ENCODE data around the gene MACO1.
"Not testable (repeated sequence)": the region's sequence is repeated elsewhere in the genome, so short reads cannot be mapped to it uniquely, and the experiment has no call there.

Gene MACO1, protein sequence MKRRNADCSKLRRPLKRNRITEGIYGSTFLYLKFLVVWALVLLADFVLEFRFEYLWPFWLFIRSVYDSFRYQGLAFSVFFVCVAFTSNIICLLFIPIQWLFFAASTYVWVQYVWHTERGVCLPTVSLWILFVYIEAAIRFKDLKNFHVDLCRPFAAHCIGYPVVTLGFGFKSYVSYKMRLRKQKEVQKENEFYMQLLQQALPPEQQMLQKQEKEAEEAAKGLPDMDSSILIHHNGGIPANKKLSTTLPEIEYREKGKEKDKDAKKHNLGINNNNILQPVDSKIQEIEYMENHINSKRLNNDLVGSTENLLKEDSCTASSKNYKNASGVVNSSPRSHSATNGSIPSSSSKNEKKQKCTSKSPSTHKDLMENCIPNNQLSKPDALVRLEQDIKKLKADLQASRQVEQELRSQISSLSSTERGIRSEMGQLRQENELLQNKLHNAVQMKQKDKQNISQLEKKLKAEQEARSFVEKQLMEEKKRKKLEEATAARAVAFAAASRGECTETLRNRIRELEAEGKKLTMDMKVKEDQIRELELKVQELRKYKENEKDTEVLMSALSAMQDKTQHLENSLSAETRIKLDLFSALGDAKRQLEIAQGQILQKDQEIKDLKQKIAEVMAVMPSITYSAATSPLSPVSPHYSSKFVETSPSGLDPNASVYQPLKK

DNA sequence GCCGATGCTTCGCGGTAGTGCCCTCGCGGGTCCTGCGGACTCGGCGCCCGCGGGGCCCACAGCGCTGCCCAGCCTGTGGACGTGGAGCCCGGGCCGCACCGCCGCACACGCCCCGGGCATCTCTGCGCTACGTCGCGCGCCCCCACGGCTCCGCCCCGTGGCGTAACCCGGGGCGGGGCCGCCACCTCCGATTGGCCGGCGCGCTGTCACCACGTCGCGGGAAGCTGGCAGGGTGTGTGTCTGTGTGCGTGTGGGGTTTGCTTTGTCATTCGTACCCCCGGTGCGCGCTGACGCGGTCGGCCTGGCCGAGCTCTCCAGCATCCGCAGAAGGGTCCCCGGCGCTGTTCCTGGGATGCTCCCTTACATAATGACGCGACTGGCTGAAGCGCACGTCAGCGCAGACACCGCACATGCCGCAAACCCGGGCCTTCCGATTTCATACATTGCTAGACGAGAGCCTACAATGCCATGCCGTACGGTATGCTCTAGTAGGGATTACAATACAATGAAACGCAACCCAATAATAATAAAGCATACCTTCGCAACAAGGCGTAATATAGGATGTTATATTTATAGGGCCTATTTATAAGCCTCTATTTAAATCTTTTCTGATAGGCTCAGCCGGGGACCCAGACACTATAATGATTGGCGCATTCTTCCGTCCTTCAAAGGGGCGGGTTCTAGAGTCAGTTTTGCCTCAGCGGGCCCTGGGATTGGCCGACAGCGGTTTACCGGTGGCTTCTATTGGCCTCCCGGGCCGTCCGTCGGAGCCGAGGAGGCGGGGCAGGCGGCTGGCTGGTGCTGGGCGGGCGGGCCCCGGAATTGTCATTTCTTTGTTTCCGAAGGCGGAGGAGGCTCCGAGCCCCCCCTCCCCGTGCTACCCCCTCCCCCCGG lies at the start of gene MACO1:
MACO1 (plus strand) TSS at position 825 of the 894 bp plus-strand sequence. CDS start 202 bp downstream, outside the sequence.
- peak within 1 kb of the TSS; percentile 88 for H3K4me3 ChIP-seq (ENCODE audit: low read depth, low read length)
- H3K27ac ChIP-seq (ENCODE audit: low read depth, low read length): peak within 1 kb of the TSS; percentile 79
- H3K27me3 ChIP-seq (ENCODE audit: control insufficient read depth, insufficient read depth, low read length): peaks cover 8% of the 10 kb centered on the region
- H3K36me3 ChIP-seq (ENCODE audit: control insufficient read depth, insufficient read depth, low read length): no peaks in the 10 kb centered on the region
- H3K9me3 ChIP-seq (ENCODE audit: control insufficient read depth, insufficient read depth, low read length): no peaks in the 10 kb centered on the region
- H3K4me1 ChIP-seq (ENCODE audit: control insufficient read depth, insufficient read depth, low read length): peaks cover 4% of the 10 kb centered on the region; the same call in 1 of the 2 replicates
- peak within 1 kb of the TSS; percentile 68 for H3K9ac ChIP-seq (ENCODE audit: low read depth, low read length)

DNA sequence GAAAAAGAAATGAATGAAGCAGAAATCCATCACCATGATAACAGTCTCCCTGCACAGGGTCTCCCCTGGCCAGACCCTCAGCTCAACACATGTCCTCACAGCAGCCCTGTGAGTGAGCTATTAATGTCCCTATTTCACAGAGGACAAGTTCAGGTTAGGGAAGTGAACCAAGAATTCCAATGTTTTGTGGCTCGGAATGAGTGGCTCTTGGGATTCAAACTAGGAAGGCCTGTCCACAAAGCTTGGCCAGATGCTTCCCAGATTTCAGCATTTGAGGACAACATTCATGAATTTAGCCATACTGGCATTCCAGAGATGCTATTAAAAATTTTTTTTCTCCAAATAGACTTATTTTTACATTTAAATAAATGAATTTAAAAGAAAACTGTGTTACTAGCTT lies 48.2 kb upstream of the MACO1 start:
- not testable (repeated sequence) for H3K27me3 ChIP-seq (ENCODE audit: control insufficient read depth, insufficient read depth, low read length); H3K9me3 ChIP-seq (ENCODE audit: control insufficient read depth, insufficient read depth, low read length); H3K4me3 ChIP-seq (ENCODE audit: low read depth, low read length); H3K4me1 ChIP-seq (ENCODE audit: control insufficient read depth, insufficient read depth, low read length); H3K27ac ChIP-seq (ENCODE audit: low read depth, low read length); H3K9ac ChIP-seq (ENCODE audit: low read depth, low read length); H3K36me3 ChIP-seq (ENCODE audit: control insufficient read depth, insufficient read depth, low read length)

- not testable (repeated sequence) for H3K36me3 ChIP-seq (ENCODE audit: control insufficient read depth, insufficient read depth, low read length); H3K4me1 ChIP-seq (ENCODE audit: control insufficient read depth, insufficient read depth, low read length); H3K9ac ChIP-seq (ENCODE audit: low read depth, low read length); H3K27ac ChIP-seq (ENCODE audit: low read depth, low read length); H3K27me3 ChIP-seq (ENCODE audit: control insufficient read depth, insufficient read depth, low read length); H3K4me3 ChIP-seq (ENCODE audit: low read depth, low read length); H3K9me3 ChIP-seq (ENCODE audit: control insufficient read depth, insufficient read depth, low read length)
Observed at GRCh38 chr1:25383090-25383489, 47.6 kb upstream of the MACO1 start.

DNA sequence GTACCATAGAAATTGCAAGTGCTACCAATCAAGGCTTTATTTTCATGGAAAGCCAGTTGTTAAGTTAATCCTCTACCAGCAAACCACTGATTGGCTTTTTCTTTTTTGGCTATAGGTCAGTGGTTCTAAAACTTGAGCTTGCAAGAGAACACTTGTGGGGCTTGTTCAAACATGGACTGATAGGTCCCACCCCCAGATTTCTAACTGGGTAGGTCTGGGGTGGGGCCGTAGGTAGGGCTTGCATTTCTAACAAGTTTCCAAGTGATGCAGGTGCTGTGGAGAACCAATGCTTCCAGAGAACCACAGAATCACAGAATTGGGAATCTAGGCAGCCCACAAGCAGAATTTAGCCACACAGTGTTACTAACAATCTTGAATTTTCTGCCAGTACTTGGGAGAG lies 46.8 kb upstream of the MACO1 start:
- H3K9me3 ChIP-seq (ENCODE audit: control insufficient read depth, insufficient read depth, low read length); H3K9ac ChIP-seq (ENCODE audit: low read depth, low read length); H3K4me3 ChIP-seq (ENCODE audit: low read depth, low read length); H3K36me3 ChIP-seq (ENCODE audit: control insufficient read depth, insufficient read depth, low read length); H3K4me1 ChIP-seq (ENCODE audit: control insufficient read depth, insufficient read depth, low read length); H3K27me3 ChIP-seq (ENCODE audit: control insufficient read depth, insufficient read depth, low read length); H3K27ac ChIP-seq (ENCODE audit: low read depth, low read length): not testable (repeated sequence)

DNA sequence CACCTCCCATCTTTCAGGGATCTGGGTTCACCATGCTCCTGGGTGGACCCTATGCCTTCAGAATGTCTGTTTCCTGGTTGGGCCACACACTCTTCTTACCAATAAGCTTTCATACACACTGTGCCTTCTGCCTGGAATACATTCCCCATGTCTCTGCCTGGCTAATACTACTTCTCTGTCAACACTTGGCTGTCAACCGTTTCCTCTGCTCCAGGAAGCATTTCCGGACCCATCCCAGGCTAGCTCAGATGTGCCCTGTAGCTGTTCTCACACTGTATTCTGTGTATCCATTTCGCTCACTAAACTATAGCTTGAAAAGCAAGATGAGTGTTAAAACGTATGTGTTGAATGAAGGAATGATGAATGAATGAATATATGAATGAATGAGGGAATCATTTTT lies 43.6 kb upstream of the MACO1 start:
- H3K27ac ChIP-seq (ENCODE audit: low read depth, low read length); H3K27me3 ChIP-seq (ENCODE audit: control insufficient read depth, insufficient read depth, low read length); H3K4me1 ChIP-seq (ENCODE audit: control insufficient read depth, insufficient read depth, low read length); H3K36me3 ChIP-seq (ENCODE audit: control insufficient read depth, insufficient read depth, low read length); H3K9ac ChIP-seq (ENCODE audit: low read depth, low read length); H3K9me3 ChIP-seq (ENCODE audit: control insufficient read depth, insufficient read depth, low read length); H3K4me3 ChIP-seq (ENCODE audit: low read depth, low read length): not testable (repeated sequence)

- not testable (repeated sequence) for H3K9me3 ChIP-seq (ENCODE audit: control insufficient read depth, insufficient read depth, low read length); H3K27me3 ChIP-seq (ENCODE audit: control insufficient read depth, insufficient read depth, low read length)
Observed at GRCh38 chr1:25388691-25389090, 42.0 kb upstream of the MACO1 start.

GRCh38 chr1:25389721-25390120 lies 41.0 kb upstream of the MACO1 start:
- H3K4me3 ChIP-seq (ENCODE audit: low read depth, low read length); H3K27me3 ChIP-seq (ENCODE audit: control insufficient read depth, insufficient read depth, low read length); H3K9me3 ChIP-seq (ENCODE audit: control insufficient read depth, insufficient read depth, low read length); H3K9ac ChIP-seq (ENCODE audit: low read depth, low read length); H3K36me3 ChIP-seq (ENCODE audit: control insufficient read depth, insufficient read depth, low read length); H3K27ac ChIP-seq (ENCODE audit: low read depth, low read length); H3K4me1 ChIP-seq (ENCODE audit: control insufficient read depth, insufficient read depth, low read length): not testable (repeated sequence)

More at GRCh38 chr1:25388691-25389090, 42.0 kb upstream of the MACO1 start:
- H3K9ac ChIP-seq (ENCODE audit: low read depth, low read length); H3K36me3 ChIP-seq (ENCODE audit: control insufficient read depth, insufficient read depth, low read length); H3K4me3 ChIP-seq (ENCODE audit: low read depth, low read length); H3K4me1 ChIP-seq (ENCODE audit: control insufficient read depth, insufficient read depth, low read length); H3K27ac ChIP-seq (ENCODE audit: low read depth, low read length): not testable (repeated sequence)

DNA sequence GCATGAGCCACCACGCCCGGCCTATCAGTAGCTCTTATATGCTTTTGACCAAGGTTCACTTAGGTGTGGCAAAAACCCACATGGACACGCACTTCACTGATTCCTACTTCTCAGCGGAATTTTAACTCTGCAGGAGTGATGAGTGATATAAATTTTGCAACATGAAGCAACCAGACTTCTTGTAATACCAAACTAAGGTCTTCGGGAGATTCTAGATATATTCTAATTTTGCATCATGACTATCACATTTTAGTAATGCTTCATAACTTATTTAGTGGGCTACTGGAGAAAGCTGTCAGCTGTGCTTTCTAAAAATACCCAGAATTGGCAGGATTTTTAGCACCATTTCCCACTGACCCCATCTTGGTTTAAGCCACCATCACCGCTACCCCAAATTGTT lies 37.9 kb upstream of the MACO1 start:
- H3K4me1 ChIP-seq (ENCODE audit: control insufficient read depth, insufficient read depth, low read length): no peaks in the 10 kb centered on the region
- no peak overlapping the region for H3K27ac ChIP-seq (ENCODE audit: low read depth, low read length)
- no peaks in the 10 kb centered on the region for H3K27me3 ChIP-seq (ENCODE audit: control insufficient read depth, insufficient read depth, low read length)
- no peaks in the 10 kb centered on the region for H3K36me3 ChIP-seq (ENCODE audit: control insufficient read depth, insufficient read depth, low read length)
- H3K4me3 ChIP-seq (ENCODE audit: low read depth, low read length): no peak overlapping the region
- no peaks in the 10 kb centered on the region for H3K9me3 ChIP-seq (ENCODE audit: control insufficient read depth, insufficient read depth, low read length)
- no peak overlapping the region for H3K9ac ChIP-seq (ENCODE audit: low read depth, low read length)

DNA sequence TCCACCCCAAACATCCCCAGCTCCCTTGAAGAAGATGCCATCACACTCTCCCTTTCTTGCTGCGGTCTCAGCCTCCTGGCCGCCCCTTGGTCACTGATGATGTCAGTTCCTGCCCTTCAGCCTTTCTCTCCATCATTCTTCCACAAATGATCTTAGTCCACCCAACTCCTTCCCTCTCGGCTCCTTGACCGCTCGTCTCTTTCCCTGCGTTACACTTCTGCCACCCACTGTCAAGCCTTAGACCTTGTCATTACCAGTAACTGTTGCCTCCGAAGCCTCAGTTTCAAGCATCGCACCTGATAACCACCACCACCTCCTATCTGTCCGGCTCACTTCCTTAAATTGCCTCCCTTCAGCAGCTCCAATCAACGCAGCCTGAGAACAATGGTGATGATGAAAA lies 33.1 kb upstream of the MACO1 start:
- not testable (repeated sequence) for H3K9ac ChIP-seq (ENCODE audit: low read depth, low read length); H3K27ac ChIP-seq (ENCODE audit: low read depth, low read length); H3K27me3 ChIP-seq (ENCODE audit: control insufficient read depth, insufficient read depth, low read length); H3K9me3 ChIP-seq (ENCODE audit: control insufficient read depth, insufficient read depth, low read length); H3K4me1 ChIP-seq (ENCODE audit: control insufficient read depth, insufficient read depth, low read length); H3K4me3 ChIP-seq (ENCODE audit: low read depth, low read length); H3K36me3 ChIP-seq (ENCODE audit: control insufficient read depth, insufficient read depth, low read length)

GRCh38 chr1:25398079-25398478 lies 32.6 kb upstream of the MACO1 start:
- H3K9me3 ChIP-seq (ENCODE audit: control insufficient read depth, insufficient read depth, low read length); H3K9ac ChIP-seq (ENCODE audit: low read depth, low read length); H3K36me3 ChIP-seq (ENCODE audit: control insufficient read depth, insufficient read depth, low read length); H3K4me3 ChIP-seq (ENCODE audit: low read depth, low read length); H3K27me3 ChIP-seq (ENCODE audit: control insufficient read depth, insufficient read depth, low read length); H3K27ac ChIP-seq (ENCODE audit: low read depth, low read length); H3K4me1 ChIP-seq (ENCODE audit: control insufficient read depth, insufficient read depth, low read length): not testable (repeated sequence)

Measured in HUES48 (cell line).